ENCODE data around the gene C18orf63.

The C18orf63 gene

GRCh38 chr18:74376523-74376922 is 60.9 kb downstream of the C18orf63 start:
- no peak for DNase-seq (ENCODE audit: low spot score)

GRCh38 chr18:74377776-74378175 is 62.1 kb downstream of the C18orf63 start:
- DNase-seq (ENCODE audit: low spot score), result no peak

- no peak for DNase-seq (ENCODE audit: low spot score)
Observed at GRCh38 chr18:74378179-74378682, 62.6 kb downstream of the C18orf63 start.

- DNase-seq (ENCODE audit: low spot score), result no peak
Observed at GRCh38 chr18:74380916-74381315, 65.3 kb downstream of the C18orf63 start.

GRCh38 chr18:74381621-74382295 is 66.1 kb downstream of the C18orf63 start:
- DNase-seq (ENCODE audit: low spot score), result no peak

GRCh38 chr18:74382481-74383017 is 66.9 kb downstream of the C18orf63 start:
- DNase-seq (ENCODE audit: low spot score), result no peak

GRCh38 chr18:74387383-74387782 is 71.7 kb downstream of the C18orf63 start:
- DNase-seq (ENCODE audit: low spot score), result no peak

- no peak for DNase-seq (ENCODE audit: low spot score)
Observed at GRCh38 chr18:74388227-74388626, 72.6 kb downstream of the C18orf63 start.

GRCh38 chr18:74389171-74389927 is 73.7 kb downstream of the C18orf63 start:
- DNase-seq (ENCODE audit: low spot score), result no peak

GRCh38 chr18:74389991-74390390 is 74.4 kb downstream of the C18orf63 start:
- DNase-seq (ENCODE audit: low spot score), result no peak

- no peak for DNase-seq (ENCODE audit: low spot score)
Observed at GRCh38 chr18:74390900-74391299, 75.3 kb downstream of the C18orf63 start.

GRCh38 chr18:74392323-74392722 is 76.7 kb downstream of the C18orf63 start:
- DNase-seq (ENCODE audit: low spot score), result no peak

- DNase-seq (ENCODE audit: low spot score), result no peak
Observed at GRCh38 chr18:74395006-74395405, 79.4 kb downstream of the C18orf63 start.

GRCh38 chr18:74395648-74396154 is 80.1 kb downstream of the C18orf63 start:
- DNase-seq (ENCODE audit: low spot score), result no peak

- DNase-seq (ENCODE audit: low spot score), result no peak
Observed at GRCh38 chr18:74396171-74397169, 80.8 kb downstream of the C18orf63 start.

GRCh38 chr18:74397572-74397971 is 81.9 kb downstream of the C18orf63 start:
- no peak for DNase-seq (ENCODE audit: low spot score)

- no peak for DNase-seq (ENCODE audit: low spot score)
Observed at GRCh38 chr18:74399091-74399887, 83.7 kb downstream of the C18orf63 start.

GRCh38 chr18:74400813-74401212 is 85.2 kb downstream of the C18orf63 start:
- no peak for DNase-seq (ENCODE audit: low spot score)

- no peak for DNase-seq (ENCODE audit: low spot score)
Observed at GRCh38 chr18:74402806-74403433, 87.3 kb downstream of the C18orf63 start.

GRCh38 chr18:74407888-74408287 is 92.2 kb downstream of the C18orf63 start:
- DNase-seq (ENCODE audit: low spot score), result no peak

Measured in hematopoietic multipotent progenitor cell treated with erythropoietin and hydrocortisone succinate and interleukin-3 and kit ligand, for 17 days (in vitro differentiated cells).